NB4 (cell line): ENCODE data around the gene SPTBN2.
"Not testable (repeated sequence)": the region's sequence is repeated elsewhere in the genome, so short reads cannot be mapped to it uniquely, and the experiment has no call there.

ENCODE experiments used
- DNase-seq: peaks from one replicate; pipeline ENCODE4 v3.0.0; 2010; ENCODE audit warnings: low read depth
- H3K4me3 ChIP-seq: one replicate; pipeline ENCODE4 v1.5.1; 2011; ENCODE audit warnings: mild to moderate bottlenecking, low read depth, low read length, moderate library complexity
- MYC ChIP-seq: IDR thresholded peaks from 2 replicates; pipeline ENCODE4 v1.6.1; 2011; ENCODE audit warnings: low read depth, low read length
- POLR2A ChIP-seq: IDR thresholded peaks from 2 replicates; pipeline ENCODE4 v1.6.1; 2011; ENCODE audit warnings: mild to moderate bottlenecking; ENCODE audit not compliant: insufficient read length; ENCODE audit errors: extremely low read depth
- TF ChIP-seq, protein P1 (sequence below): IDR thresholded peaks from 2 replicates; pipeline ENCODE4 v1.6.1; 2011; ENCODE audit warnings: low read depth, low read length
- TF ChIP-seq, protein P2 (sequence below): IDR thresholded peaks from one replicate; pipeline ENCODE4 v1.5.1; 2012; ENCODE audit warnings: low read depth, low read length

SPTBN2 gene

DNA sequence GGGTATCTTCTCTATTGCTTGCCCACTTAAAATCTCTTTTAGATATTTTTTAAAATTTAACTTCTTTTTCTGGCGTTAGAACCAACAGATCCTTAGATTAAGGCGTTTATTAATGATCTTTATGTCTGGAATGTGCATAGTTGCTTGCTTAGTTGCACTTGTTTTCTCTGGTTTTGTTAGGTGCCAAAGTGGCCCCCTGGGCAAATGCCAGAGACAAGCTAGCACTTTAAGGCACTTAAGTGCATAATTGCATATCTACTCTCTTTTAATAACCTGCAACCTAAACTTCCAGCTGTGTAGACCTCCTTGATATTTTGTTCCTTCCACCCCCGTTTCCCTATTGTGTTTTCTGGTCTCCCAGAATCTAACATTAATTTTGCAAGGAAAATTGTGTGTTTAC lies 87.2 kb downstream of the SPTBN2 start:
- TF ChIP-seq POLR2A (no peak), MYC (no peak)
- TF ChIP-seq, protein P1, sequence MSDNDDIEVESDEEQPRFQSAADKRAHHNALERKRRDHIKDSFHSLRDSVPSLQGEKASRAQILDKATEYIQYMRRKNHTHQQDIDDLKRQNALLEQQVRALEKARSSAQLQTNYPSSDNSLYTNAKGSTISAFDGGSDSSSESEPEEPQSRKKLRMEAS = no peak
- TF ChIP-seq, protein P2, sequence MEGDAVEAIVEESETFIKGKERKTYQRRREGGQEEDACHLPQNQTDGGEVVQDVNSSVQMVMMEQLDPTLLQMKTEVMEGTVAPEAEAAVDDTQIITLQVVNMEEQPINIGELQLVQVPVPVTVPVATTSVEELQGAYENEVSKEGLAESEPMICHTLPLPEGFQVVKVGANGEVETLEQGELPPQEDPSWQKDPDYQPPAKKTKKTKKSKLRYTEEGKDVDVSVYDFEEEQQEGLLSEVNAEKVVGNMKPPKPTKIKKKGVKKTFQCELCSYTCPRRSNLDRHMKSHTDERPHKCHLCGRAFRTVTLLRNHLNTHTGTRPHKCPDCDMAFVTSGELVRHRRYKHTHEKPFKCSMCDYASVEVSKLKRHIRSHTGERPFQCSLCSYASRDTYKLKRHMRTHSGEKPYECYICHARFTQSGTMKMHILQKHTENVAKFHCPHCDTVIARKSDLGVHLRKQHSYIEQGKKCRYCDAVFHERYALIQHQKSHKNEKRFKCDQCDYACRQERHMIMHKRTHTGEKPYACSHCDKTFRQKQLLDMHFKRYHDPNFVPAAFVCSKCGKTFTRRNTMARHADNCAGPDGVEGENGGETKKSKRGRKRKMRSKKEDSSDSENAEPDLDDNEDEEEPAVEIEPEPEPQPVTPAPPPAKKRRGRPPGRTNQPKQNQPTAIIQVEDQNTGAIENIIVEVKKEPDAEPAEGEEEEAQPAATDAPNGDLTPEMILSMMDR = no peak
- no peak for DNase-seq
- peak overlapping the region; percentile 95 for H3K4me3 ChIP-seq

DNA sequence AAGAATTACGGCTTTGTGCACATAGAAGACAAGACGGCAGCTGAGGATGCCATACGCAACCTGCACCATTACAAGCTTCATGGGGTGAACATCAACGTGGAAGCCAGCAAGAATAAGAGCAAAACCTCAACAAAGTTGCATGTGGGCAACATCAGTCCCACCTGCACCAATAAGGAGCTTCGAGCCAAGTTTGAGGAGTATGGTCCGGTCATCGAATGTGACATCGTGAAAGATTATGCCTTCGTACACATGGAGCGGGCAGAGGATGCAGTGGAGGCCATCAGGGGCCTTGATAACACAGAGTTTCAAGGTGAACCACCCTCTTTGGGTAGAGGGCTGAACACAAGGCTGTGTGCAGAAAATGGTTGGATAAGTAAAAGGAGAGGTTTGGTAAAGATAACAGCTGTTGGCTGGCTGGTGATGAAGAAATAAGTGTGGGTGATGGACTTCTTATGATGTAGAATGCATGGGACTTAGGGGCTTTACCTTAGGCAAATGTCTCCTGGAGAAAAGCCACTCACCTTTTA lies 89.1 kb downstream of the SPTBN2 start:
- peak overlapping the region; percentile 95 for H3K4me3 ChIP-seq
- DNase-seq = not testable (repeated sequence)

DNA sequence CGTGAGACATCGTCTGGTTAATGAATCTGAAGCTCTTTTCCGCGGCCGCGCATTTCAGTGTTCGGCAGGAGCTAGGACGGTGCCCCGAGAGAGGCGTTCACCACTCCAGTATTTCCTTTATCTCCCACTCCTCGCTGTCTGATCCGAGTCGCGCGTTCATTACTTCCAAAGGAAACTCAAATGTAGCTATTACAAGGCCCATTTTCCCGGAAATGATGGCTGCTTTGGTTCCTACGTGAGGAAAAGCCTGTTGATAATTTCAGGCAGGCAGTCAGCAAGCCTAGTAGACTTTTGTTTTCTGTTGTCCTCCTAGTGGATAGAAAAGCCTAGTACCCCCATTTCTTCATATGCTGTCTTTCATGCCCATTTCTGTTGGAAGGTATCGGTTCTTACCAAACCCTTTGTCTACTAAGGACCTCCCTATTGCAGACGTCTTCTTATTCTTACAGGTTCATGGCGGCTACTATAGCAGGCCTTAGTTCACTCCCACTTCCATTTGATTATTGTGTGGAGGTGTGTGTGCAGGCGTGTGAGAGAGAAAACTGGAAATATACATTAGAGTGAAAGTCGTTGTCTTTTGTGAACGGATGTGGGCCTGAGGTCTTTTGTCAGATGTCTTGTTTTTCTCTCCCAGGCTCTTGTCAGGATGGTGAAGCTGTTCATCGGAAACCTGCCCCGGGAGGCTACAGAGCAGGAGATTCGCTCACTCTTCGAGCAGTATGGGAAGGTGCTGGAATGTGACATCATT lies 89.8 kb downstream of the SPTBN2 start:
- peak; percentile 49 for DNase-seq
- TF ChIP-seq POLR2A = no peak
- TF ChIP-seq, protein P2 = no peak
- TF ChIP-seq MYC = no peak
- TF ChIP-seq, protein P1 = no peak

GRCh38 chr11:66638177-66639065 lies 90.6 kb downstream of the SPTBN2 start, which contains the start of gene RBM4:
RBM4 (plus strand) TSS chr11:66638703; CDS start chr11:66639712, 1,009 bp downstream.
- TF ChIP-seq, protein P1 = peak; percentile 96
- TF ChIP-seq, protein P2 = no peak
- TF ChIP-seq MYC (peak; percentile 96), POLR2A (peak; percentile 84)
- peak within 1 kb of the TSS; percentile 95 for H3K4me3 ChIP-seq
- DNase-seq = peak; percentile 100

More for the DNA sequence above, 89.8 kb downstream of the SPTBN2 start:
- peak overlapping the region; percentile 95 for H3K4me3 ChIP-seq

DNA sequence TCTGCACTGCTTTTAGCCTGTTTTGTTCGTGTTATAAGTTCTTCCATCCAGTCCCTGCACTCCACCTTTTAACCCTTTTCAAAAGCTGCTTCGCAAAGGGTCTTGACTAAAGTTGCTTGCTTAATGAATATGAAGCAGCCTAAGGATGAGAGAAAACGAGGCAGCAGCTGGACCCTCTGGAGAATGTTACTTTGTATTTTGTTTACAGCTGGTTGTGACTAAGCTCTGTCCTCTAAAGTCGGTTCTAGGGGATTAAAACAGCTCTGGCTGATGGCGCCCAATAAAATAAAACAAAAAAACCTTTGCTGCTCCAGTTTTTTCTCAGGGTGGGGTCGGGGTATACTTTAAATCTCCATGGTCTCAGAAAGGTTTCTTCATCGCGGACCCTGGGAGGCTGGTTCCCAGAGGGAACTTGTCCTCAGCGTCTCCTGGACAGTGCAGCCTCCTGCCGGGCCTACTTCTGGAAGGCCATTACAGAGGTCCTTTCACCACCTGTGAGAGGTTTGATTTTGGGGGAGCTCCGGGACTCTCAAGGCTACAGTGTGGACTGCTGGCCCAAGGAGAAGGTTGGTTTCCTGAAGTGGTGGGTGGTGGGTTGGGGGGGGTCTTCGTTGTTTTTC lies 91.3 kb downstream of the SPTBN2 start:
- peak; percentile 45 for DNase-seq

More for the DNA sequence above, 91.3 kb downstream of the SPTBN2 start:
- H3K4me3 ChIP-seq = peak overlapping the region; percentile 50
- TF ChIP-seq, protein P2 = no peak
- TF ChIP-seq, protein P1 = no peak
- TF ChIP-seq POLR2A (no peak), MYC (no peak)
